AG08395 (cell line): Measurements from ENCODE around the gene LAT.

Source experiments
- DNase-seq: peaks from one replicate; pipeline ENCODE4 v3.0.0; 2012; ENCODE audit warnings: mixed read lengths, low spot score

LAT gene

GRCh38 chr16:29007730-29008593 is 23.1 kb downstream of the LAT start:
- peak; percentile 83 for DNase-seq

- no peak for DNase-seq
Measured at GRCh38 chr16:29009050-29009837, 24.4 kb downstream of the LAT start.

GRCh38 chr16:29009838-29010166 is 24.9 kb downstream of the LAT start:
- no peak for DNase-seq

- DNase-seq, result no peak
Measured at GRCh38 chr16:29011112-29011511, 26.3 kb downstream of the LAT start.

- DNase-seq, result no peak
Measured at GRCh38 chr16:29011851-29012250, 27.0 kb downstream of the LAT start.

GRCh38 chr16:29012913-29013553 is 28.2 kb downstream of the LAT start:
- no peak for DNase-seq

- DNase-seq, result no peak
Measured at GRCh38 chr16:29014561-29015069, 29.8 kb downstream of the LAT start.

GRCh38 chr16:29022196-29022595 is 37.3 kb downstream of the LAT start:
- no peak for DNase-seq

- no peak for DNase-seq
Measured at GRCh38 chr16:29023279-29024277, 38.7 kb downstream of the LAT start.

GRCh38 chr16:29024278-29024677 is 39.4 kb downstream of the LAT start:
- DNase-seq, result no peak

GRCh38 chr16:29025218-29025617 is 40.4 kb downstream of the LAT start:
- no peak for DNase-seq

- DNase-seq, result no peak
Measured at GRCh38 chr16:29025735-29026134, 40.9 kb downstream of the LAT start.

- DNase-seq, result no peak
Measured at GRCh38 chr16:29028457-29029167, 43.8 kb downstream of the LAT start.

GRCh38 chr16:29029168-29029994 is 44.5 kb downstream of the LAT start:
- peak; percentile 86 for DNase-seq

- no peak for DNase-seq
Measured at GRCh38 chr16:29030086-29030840, 45.4 kb downstream of the LAT start.
